SH-SY5Y (cell line): ENCODE results near the gene C1QTNF8.

ENCODE experiments used
- GATA2 ChIP-seq: IDR thresholded peaks from 2 replicates; pipeline ENCODE4 v1.6.1; 2011; ENCODE audit warnings: mild to moderate bottlenecking, low read depth, low read length
- GATA3 ChIP-seq: IDR thresholded peaks from 2 replicates; pipeline ENCODE4 v1.6.1; 2011; ENCODE audit warnings: low read depth, mild to moderate bottlenecking, low read length, moderate library complexity

DNA sequence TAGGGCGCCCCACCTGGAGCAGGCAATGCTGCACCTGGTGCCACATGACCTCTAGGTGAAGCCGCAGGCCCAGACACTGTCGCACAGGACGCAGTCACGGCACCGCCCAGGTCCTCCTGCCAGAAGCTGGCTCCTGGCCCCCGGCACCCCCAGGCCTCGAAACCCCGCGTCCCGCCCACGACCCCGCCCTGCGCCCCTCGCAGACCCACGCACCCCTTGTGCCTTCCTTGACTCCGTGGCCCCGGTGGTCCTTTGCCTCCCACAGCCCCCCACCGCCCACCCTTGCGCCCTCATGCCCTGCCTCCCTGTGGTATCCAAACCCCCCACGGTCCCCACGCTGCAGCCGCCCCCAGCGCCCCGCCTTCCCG is 6.3 kb upstream of the C1QTNF8 start:
- no peak for TF ChIP-seq GATA2
- no peak for TF ChIP-seq GATA3
